ENCODE measurements around the gene COL27A1.

Gene COL27A1

DNA sequence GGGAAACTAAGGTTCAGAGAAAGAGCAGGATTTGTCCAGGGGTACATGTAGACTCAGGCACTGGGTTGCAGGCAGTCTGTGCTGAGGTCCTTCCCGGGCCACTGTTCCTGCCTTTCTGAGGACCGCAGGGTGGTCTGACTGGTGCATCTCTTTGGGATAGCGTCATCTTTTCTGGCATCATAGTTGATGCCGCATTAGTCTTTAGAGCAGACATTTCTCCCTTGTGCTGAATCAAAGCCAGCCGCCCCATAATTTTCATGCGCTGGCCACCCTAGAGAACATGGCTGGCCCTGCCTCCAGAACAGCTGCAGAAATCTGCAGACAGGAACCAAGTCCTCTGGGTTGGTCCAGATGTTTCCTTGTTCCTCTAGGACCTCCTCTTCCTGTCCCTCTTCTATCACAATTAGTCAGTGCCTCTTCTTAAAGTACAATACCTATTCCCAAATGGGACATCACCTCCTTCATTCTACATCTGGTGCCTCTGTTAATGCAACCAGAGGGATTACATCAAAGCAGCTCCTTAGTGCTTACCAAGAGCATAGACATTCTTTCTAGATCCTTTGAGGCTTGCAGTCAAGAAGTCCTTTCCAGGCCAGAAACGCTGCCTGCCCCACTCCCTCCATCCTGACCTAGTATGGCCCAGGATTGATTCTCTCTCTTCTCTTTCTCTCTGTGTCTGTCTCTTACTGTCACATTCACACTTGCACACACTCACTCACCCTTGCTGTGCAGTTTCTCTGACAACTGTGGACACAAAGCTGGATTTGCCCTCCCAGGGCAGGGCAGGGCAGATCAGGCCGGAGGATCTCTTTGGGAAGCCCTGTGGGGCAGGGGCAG lies 125.5 kb downstream of the COL27A1 start:
- DNase-seq (ENCODE audit: low read depth), result no peak
- TF ChIP-seq, protein P1, sequence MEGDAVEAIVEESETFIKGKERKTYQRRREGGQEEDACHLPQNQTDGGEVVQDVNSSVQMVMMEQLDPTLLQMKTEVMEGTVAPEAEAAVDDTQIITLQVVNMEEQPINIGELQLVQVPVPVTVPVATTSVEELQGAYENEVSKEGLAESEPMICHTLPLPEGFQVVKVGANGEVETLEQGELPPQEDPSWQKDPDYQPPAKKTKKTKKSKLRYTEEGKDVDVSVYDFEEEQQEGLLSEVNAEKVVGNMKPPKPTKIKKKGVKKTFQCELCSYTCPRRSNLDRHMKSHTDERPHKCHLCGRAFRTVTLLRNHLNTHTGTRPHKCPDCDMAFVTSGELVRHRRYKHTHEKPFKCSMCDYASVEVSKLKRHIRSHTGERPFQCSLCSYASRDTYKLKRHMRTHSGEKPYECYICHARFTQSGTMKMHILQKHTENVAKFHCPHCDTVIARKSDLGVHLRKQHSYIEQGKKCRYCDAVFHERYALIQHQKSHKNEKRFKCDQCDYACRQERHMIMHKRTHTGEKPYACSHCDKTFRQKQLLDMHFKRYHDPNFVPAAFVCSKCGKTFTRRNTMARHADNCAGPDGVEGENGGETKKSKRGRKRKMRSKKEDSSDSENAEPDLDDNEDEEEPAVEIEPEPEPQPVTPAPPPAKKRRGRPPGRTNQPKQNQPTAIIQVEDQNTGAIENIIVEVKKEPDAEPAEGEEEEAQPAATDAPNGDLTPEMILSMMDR (IDR thresholded peaks at IDR 0.05; ENCODE audit: insufficient read depth, low read depth, low read length, missing control alignments), result no peak
- H3K4me3 ChIP-seq (ENCODE audit: low read length), result no peak overlapping the region

DNA sequence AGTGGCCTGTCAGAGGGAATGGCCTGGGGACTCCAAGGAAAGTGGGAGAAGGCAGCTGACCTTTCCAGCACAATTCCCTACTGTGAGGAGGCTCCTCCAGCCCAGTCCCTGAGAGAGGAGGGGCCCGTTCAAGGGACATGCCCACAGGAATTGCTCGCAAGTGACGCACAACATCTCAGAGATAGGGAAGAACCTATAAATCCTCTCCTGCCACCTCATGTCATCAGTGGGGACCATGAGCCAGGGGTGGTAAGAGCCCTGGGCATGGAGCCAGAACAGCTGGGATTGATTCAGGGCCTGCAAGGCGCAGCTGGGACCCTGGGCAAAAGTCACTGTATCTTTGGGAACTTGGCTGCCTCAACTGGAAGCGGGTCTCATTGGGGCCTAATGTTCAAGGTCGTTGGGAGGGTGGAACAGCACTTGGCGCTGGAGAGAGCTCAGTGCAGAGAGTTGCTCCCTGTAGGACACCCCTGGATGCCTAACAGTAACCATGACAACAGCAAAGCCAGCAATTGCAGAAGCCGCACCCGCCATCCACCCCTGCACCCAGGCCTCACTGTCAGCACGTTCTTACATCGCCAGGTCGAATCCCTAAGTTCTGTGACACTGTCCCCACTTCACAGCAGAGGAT lies 126.3 kb downstream of the COL27A1 start:
- TF ChIP-seq, protein P1 (IDR thresholded peaks at IDR 0.05; ENCODE audit: insufficient read depth, low read depth, low read length, missing control alignments), result no peak
- no peak for DNase-seq (ENCODE audit: low read depth)
- no peak overlapping the region for H3K4me3 ChIP-seq (ENCODE audit: low read length)

DNA sequence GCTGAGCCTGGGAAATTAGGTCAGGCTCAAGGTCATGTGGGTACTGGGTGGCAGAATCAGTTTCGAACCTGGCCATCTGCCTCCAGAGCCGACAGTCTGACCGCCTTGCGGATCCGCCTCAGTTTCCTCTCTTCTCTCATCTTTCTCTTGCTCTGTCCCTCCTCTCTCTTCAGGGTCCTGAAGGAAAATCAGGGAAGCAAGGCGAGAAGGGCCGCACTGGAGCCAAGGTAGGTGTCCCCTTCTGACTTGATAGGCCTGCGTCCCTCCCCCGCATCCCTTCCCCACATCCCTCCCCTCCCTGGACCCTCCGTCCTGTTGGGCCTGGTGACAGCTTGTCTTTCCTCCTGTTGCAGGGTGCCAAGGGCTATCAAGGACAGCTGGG lies 126.8 kb downstream of the COL27A1 start:
- TF ChIP-seq, protein P1 (IDR thresholded peaks at IDR 0.05; ENCODE audit: insufficient read depth, low read depth, low read length, missing control alignments), result no peak
- DNase-seq (ENCODE audit: low read depth), result no peak
- H3K4me3 ChIP-seq (ENCODE audit: low read length), result no peak overlapping the region

GRCh38 chr9:114282507-114282906 lies 127.2 kb downstream of the COL27A1 start:
- TF ChIP-seq, protein P1 (IDR thresholded peaks at IDR 0.05; ENCODE audit: insufficient read depth, low read depth, low read length, missing control alignments), result no peak
- H3K4me3 ChIP-seq (ENCODE audit: low read length), result no peak overlapping the region
- DNase-seq (ENCODE audit: low read depth), result peak; percentile 64

DNA sequence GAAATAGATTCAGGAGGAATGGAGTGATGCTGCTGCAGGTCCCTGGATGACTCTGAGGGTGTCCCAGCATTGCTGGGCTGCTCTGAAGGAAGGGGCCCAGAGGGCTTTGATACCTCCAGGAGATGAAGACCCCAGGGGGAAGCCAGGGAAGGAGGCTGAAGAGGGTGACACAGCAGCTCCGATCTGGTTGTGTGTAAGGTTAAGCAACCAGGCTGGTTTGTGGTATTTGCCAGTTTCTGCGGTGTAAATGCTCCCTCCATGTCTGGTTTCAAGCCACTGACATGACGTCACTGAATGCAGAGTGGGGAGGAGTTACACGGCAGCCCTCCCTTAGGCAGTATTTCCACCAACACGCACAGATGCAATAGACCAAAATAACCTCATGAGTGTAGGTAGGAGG lies 127.6 kb downstream of the COL27A1 start:
- DNase-seq (ENCODE audit: low read depth), result peak; percentile 78
- TF ChIP-seq, protein P1 (IDR thresholded peaks at IDR 0.05; ENCODE audit: insufficient read depth, low read depth, low read length, missing control alignments), result no peak
- H3K4me3 ChIP-seq (ENCODE audit: low read length), result no peak overlapping the region

DNA sequence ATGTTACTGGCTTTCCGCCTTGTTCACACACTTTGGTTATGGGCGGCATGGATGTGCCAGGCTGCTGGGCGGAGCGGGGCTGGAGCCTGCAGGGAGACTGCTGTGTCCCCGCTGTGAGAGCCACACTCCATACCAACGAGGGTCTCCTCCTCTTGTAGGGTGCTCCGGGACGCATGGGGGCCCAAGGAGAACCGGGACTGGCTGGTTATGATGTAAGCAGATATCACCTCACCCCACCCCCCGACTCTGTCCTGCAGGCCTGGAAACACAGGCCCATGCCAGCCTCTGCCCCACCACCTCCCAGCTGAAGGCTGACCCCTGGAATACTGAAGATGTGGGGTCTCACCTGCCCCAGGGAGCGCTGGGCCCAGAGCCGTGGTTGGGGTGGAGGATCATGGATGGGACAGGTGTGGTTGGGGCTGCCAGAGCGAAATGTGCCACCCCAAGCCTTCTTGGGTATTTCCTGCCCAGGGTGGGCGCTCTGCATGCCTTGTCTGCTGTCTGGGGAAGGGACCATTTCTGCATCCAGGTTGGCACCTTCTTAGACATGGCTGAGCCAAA lies 128.3 kb downstream of the COL27A1 start:
- TF ChIP-seq, protein P1 (IDR thresholded peaks at IDR 0.05; ENCODE audit: insufficient read depth, low read depth, low read length, missing control alignments), result no peak
- H3K4me3 ChIP-seq (ENCODE audit: low read length), result no peak overlapping the region
- no peak for DNase-seq (ENCODE audit: low read depth)

Measured in epithelial cell of esophagus (primary cell).